H1 (cell line): ENCODE data around the gene KLHL14. TPM values are rescaled to one million over a fixed set of nuclear protein-coding genes. Genes with fewer than 3 reads are reported as not detected.

Source experiments
- CTCF ChIA-PET: fragments of 300-600 bp; sonication (Branson Sonifier 250); formaldehyde crosslinking; loops from one replicate; lab custom pipeline; 2021; ENCODE audit not compliant: partially characterized antibody; lab: Charles Lee
- POLR2A ChIA-PET: fragments of 300-600 bp; sonication (Branson Sonifier 250); formaldehyde crosslinking; loops from one replicate; lab custom pipeline; 2021; ENCODE audit warnings: inconsistent platforms; ENCODE audit not compliant: partially characterized antibody; lab: Charles Lee
- DNase-seq, 2 experiments: peaks; one replicate each; pipeline versions ENCODE4 v3.0.0 to v3.0.0-alpha.2; 2010 to 2022; ENCODE audit warnings: low spot score in 2 of 2, low read depth in 1 of 2, mixed read lengths in 1 of 2
- FAIRE-seq: peaks from 2 replicates; lab custom pipeline; 2011; peaks lifted over from hg19 to GRCh38; lab: Jason Lieb, UNC
- H2AFZ ChIP-seq: 2 replicates; pipeline ENCODE4 v1.8.1; 2012; ENCODE audit warnings: low read length, inconsistent platforms
- H2AK5ac ChIP-seq: 2 replicates; pipeline ENCODE4 v1.6.1; 2013; ENCODE audit warnings: low read depth, low read length
- H2BK120ac ChIP-seq: replicated peaks from 2 replicates; pipeline ENCODE3; 2013; ENCODE audit warnings: low read depth, low read length, inconsistent platforms
- H2BK12ac ChIP-seq: 2 replicates; pipeline ENCODE4 v1.6.1; 2013; ENCODE audit warnings: low read depth, low read length
- H2BK15ac ChIP-seq: 2 replicates; pipeline ENCODE4 v1.6.1; 2013; ENCODE audit warnings: low read length
- H2BK20ac ChIP-seq: 2 replicates; pipeline ENCODE4 v1.6.1; 2013; ENCODE audit warnings: low read length
- H2BK5ac ChIP-seq: 2 replicates; pipeline ENCODE4 v1.6.1; 2013; ENCODE audit warnings: low read depth, low read length
- H3K14ac ChIP-seq: 2 replicates; pipeline ENCODE4 v1.6.1; 2013; ENCODE audit warnings: inconsistent platforms; ENCODE audit not compliant: insufficient read length
- H3K18ac ChIP-seq: 2 replicates; pipeline ENCODE4 v1.6.1; 2013; ENCODE audit warnings: low read length; ENCODE audit errors: extremely low read depth
- H3K23ac ChIP-seq: 2 replicates; pipeline ENCODE4 v1.6.1; 2013; ENCODE audit warnings: inconsistent platforms; ENCODE audit not compliant: insufficient read length
- H3K23me2 ChIP-seq: 2 replicates; pipeline ENCODE4 v1.6.1; 2013; ENCODE audit warnings: low read depth, low read length
- H3K27ac ChIP-seq: 2 replicates; pipeline ENCODE4 v1.6.1; 2011; ENCODE audit warnings: low read depth, low read length, inconsistent platforms
- H3K27me3 ChIP-seq, 4 experiments: replicated peaks in 1 of 4; 1 replicate in 1 of 4; 2 replicates in 3 of 4; pipeline versions ENCODE4 v1.6.1 to v1.8.1; 2011 to 2013; ENCODE audit warnings: low read length in 3 of 4, mild to moderate bottlenecking in 3 of 4, inconsistent platforms in 2 of 4, mixed read lengths in 2 of 4, moderate library complexity in 1 of 4; ENCODE audit not compliant: control insufficient read depth in 3 of 4, insufficient read depth in 3 of 4; ENCODE audit errors: extremely low read depth in 1 of 4
- H3K36me3 ChIP-seq, 4 experiments: 2 replicates each; pipeline versions ENCODE4 v1.6.1 to v1.8.1; 2011 to 2013; ENCODE audit warnings: mild to moderate bottlenecking in 4 of 4, low read length in 3 of 4, moderate library complexity in 2 of 4, control low read depth in 1 of 4, inconsistent platforms in 1 of 4; ENCODE audit not compliant: insufficient read depth in 4 of 4, control insufficient read depth in 2 of 4
- H3K4ac ChIP-seq: replicated peaks from 2 replicates; pipeline ENCODE3; 2013; ENCODE audit warnings: low read length, low read depth, mixed read lengths, inconsistent platforms; ENCODE audit not compliant: insufficient read length
- H3K4me1 ChIP-seq, 4 experiments: replicated peaks in 1 of 4; 1 replicate in 1 of 4; 2 replicates in 3 of 4; pipeline versions ENCODE4 v1.6.1 to v1.8.1; 2011 to 2013; ENCODE audit warnings: low read length in 3 of 4, inconsistent platforms in 2 of 4, mixed read lengths in 1 of 4; ENCODE audit not compliant: insufficient read depth in 4 of 4, control insufficient read depth in 3 of 4
- H3K4me2 ChIP-seq, 2 experiments: 2 replicates each; pipeline versions ENCODE4 v1.6.1 to v1.8.1; 2011 to 2013; ENCODE audit warnings: low read depth in 2 of 2, low read length in 2 of 2, control low read depth in 1 of 2, inconsistent platforms in 1 of 2, mild to moderate bottlenecking in 1 of 2; ENCODE audit not compliant: insufficient read depth in 1 of 2
- H3K4me3 ChIP-seq, 4 experiments: fragments of 200-600, 300-600 bp in 1 of 4; sonication (generic), shearing (Covaris generic), sonication (Bioruptor Twin) in 1 of 4; 2 replicates each; pipeline versions ENCODE4 v1.5.1 to v1.8.1; 2011 to 2016; ENCODE audit warnings: low read length in 4 of 4, low read depth in 3 of 4, control low read depth in 2 of 4, inconsistent platforms in 2 of 4, mild to moderate bottlenecking in 2 of 4, mixed read lengths in 1 of 4, moderate library complexity in 1 of 4; ENCODE audit not compliant: insufficient read depth in 2 of 4; ENCODE audit errors: extremely low read depth in 1 of 4
- H3K56ac ChIP-seq: replicated peaks from 2 replicates; pipeline ENCODE3; 2013; ENCODE audit warnings: low read depth, mild to moderate bottlenecking, mixed read lengths, low read length, inconsistent platforms; ENCODE audit not compliant: insufficient read length
- H3K79me1 ChIP-seq: 2 replicates; pipeline ENCODE4 v1.6.1; 2013; ENCODE audit warnings: low read depth, low read length, control low read depth
- H3K79me2 ChIP-seq, 2 experiments: 2 replicates each; pipeline versions ENCODE4 v1.6.1 to v1.8.1; 2012 to 2013; ENCODE audit warnings: low read length in 2 of 2, mild to moderate bottlenecking in 2 of 2, inconsistent platforms in 1 of 2; ENCODE audit not compliant: insufficient read depth in 2 of 2, control insufficient read depth in 1 of 2
- H3K9ac ChIP-seq, 4 experiments: replicated peaks in 1 of 4; 1 replicate in 1 of 4; 2 replicates in 3 of 4; pipeline versions ENCODE4 v1.6.1 to v1.8.1; 2011 to 2013; ENCODE audit warnings: low read depth in 3 of 4, low read length in 3 of 4, control low read depth in 2 of 4, mild to moderate bottlenecking in 2 of 4, moderate library complexity in 2 of 4, inconsistent platforms in 1 of 4; ENCODE audit errors: extremely low read depth in 1 of 4
- H3K9me3 ChIP-seq, 2 experiments: 2 replicates each; pipeline versions ENCODE4 v1.6.1 to v1.8.1; 2012 to 2013; ENCODE audit warnings: mild to moderate bottlenecking in 2 of 2, moderate library complexity in 2 of 2, control low read depth in 1 of 2, inconsistent platforms in 1 of 2, low read depth in 1 of 2, low read length in 1 of 2, mixed read lengths in 1 of 2; ENCODE audit not compliant: insufficient read depth in 2 of 2
- H4K20me1 ChIP-seq, 2 experiments: replicated peaks in 1 of 2; 2 replicates each; pipeline versions ENCODE3 to v1.8.1; 2011 to 2013; ENCODE audit warnings: inconsistent platforms in 2 of 2, low read length in 2 of 2, mild to moderate bottlenecking in 1 of 2; ENCODE audit not compliant: insufficient read depth in 2 of 2, control insufficient read depth in 1 of 2
- H4K5ac ChIP-seq: 2 replicates; pipeline ENCODE4 v1.6.1; 2013; ENCODE audit warnings: low read length, low read depth, mixed read lengths, inconsistent platforms; ENCODE audit not compliant: insufficient read length
- H4K8ac ChIP-seq: 2 replicates; pipeline ENCODE4 v1.8.0; 2013; ENCODE audit warnings: mild to moderate bottlenecking, moderate library complexity, low read length, inconsistent platforms; ENCODE audit not compliant: insufficient read depth; ENCODE audit errors: extremely low read depth
- H4K91ac ChIP-seq: replicated peaks from 2 replicates; pipeline ENCODE3; 2013; ENCODE audit warnings: low read length, mixed read lengths, inconsistent platforms; ENCODE audit not compliant: insufficient read length
- GABPA ChIP-seq: IDR thresholded peaks from 2 replicates; pipeline ENCODE4 v1.6.1; 2011; ENCODE audit warnings: mild to moderate bottlenecking, low read length, moderate library complexity, borderline replicate concordance; ENCODE audit not compliant: insufficient read depth
- HDAC6 ChIP-seq: IDR thresholded peaks from one replicate; pipeline ENCODE4 v1.7.1; 2012; ENCODE audit warnings: low read depth, mild to moderate bottlenecking, inconsistent platforms, low read length, moderate library complexity
- KDM1A ChIP-seq: fragments of 200-600, 300-600 bp; sonication (generic); IDR thresholded peaks from 2 replicates; pipeline ENCODE4 v1.7.1; 2016; ENCODE audit warnings: mild to moderate bottlenecking, low read length, borderline replicate concordance
- ZNF274 ChIP-seq: IDR thresholded peaks from 2 replicates; pipeline ENCODE4 v1.7.0; 2012; ENCODE audit warnings: low read length, borderline replicate concordance; ENCODE audit errors: extremely low read depth
- WGBS, 2 experiments: shearing (Covaris generic) in 1 of 2; methylation state at CpG; one replicate each; pipeline versions ENCODE4 v1.1.6 to v1.1.7; 2013 to 2015; ENCODE audit warnings: low lambda C conversion rate in 2 of 2, mixed read lengths in 2 of 2, inconsistent platforms in 1 of 2, low coverage in 1 of 2, missing lambda C conversion rate in 1 of 2; ENCODE audit not compliant: insufficient replicate concordance in 2 of 2, insufficient coverage in 1 of 2, insufficient read length in 1 of 2; ENCODE audit errors: extremely low coverage in 1 of 2, missing lambda C conversion rate in 1 of 2; 5-methylcytosine and 5-hydroxymethylcytosine counted together
- polyA plus RNA-seq, 7 experiments: library from polyadenylated mRNA; depleted of rRNA in 3 of 7; stranded (reverse) in 5 of 7; unstranded in 2 of 7; fragments of >200 nt in 5 of 7; fragments of 200-250 nt in 2 of 7; gene quantifications; 1 replicate in 5 of 7; 2 replicates in 1 of 7; 4 replicates in 1 of 7; pipeline versions ENCODE4 v1.2.1 to v1.2.3, GENCODE V29; 2011 to 2013; ENCODE audit warnings: missing spikeins in 2 of 7, mixed read lengths in 2 of 7
- total RNA-seq: library from RNA; stranded (reverse); fragmentation: NEBNext Ultra II Directional; extraction: Animal tissue kit (Norgen Biotek cat#: 25700); gene quantifications from 2 replicates; pipeline ENCODE4 v1.2.1, GENCODE V29; 2021

The KLHL14 gene
- total and polyA plus RNA-seq, 2 of the 8 experiments (the other 6 are each of a cell fraction or from before 2014, with no cell fraction given), result 1.1 to 1.2 TPM

- Histone ChIP-seq H3K4me3 (no peak overlapping the region), H3K79me1 (no peaks in the 10 kb centered on the region), H4K91ac (no peak overlapping the region), H3K36me3 (no peaks in the 10 kb centered on the region), H4K5ac (no peak overlapping the region), H2BK15ac (no peak overlapping the region), H2AK5ac (no peak overlapping the region), H2BK120ac (no peak overlapping the region), H4K20me1 (no peaks in the 10 kb centered on the region), H3K9ac (no peak overlapping the region), H3K14ac (no peak overlapping the region), H3K4me1 (peaks cover 3 to 13% (median 8%) of the 10 kb centered on the region in 4 experiments; a peak in 6 of 7 replicates), H3K56ac (no peak overlapping the region), H3K79me2 (no peaks in the 10 kb centered on the region), H3K18ac (no peak overlapping the region), H3K4ac (no peak overlapping the region), H2BK5ac (no peak overlapping the region), H4K8ac (no peak overlapping the region), H2AFZ (no peak overlapping the region), H3K9me3 (no peaks in the 10 kb centered on the region), H2BK20ac (no peak overlapping the region), H2BK12ac (no peak overlapping the region), H3K27me3 (peaks cover 3 to 24% (median 19%) of the 10 kb centered on the region in 4 experiments), H3K23ac (no peak overlapping the region), H3K27ac (no peak overlapping the region), H3K4me2 (no peak overlapping the region), H3K23me2 (no peaks in the 10 kb centered on the region; the same call in 1 of the 2 replicates)
- POLR2A ChIA-PET, result no interaction called here
- DNase-seq, result no peak
- FAIRE-seq, result no peak
- CTCF ChIA-PET, result interaction anchor here (0.7 to 1.6 kb wide), 5 partner anchors 11 to 220 kb away, joined by 3 to 5 read pairs (median 3); no protein-coding TSS in a partner anchor
- 70% methylated on average over 2 of the region's 2 CpGs; no CpG with 5 or more reads in 1 of the 2 experiments for WGBS, 2 experiments
- TF ChIP-seq ZNF274 (no peak), HDAC6 (no peak), KDM1A (no peak), GABPA (no peak)
Measured at GRCh38 chr18:32776561-32776960, 3.7 kb upstream of the KLHL14 start.
